Activated CD4-positive, alpha-beta T cell treated with anti-CD3 and anti-CD28 coated beads, Interleukin-2, Interleukin-4, amounts not matched to agents 100 ng/mL and 50 ng/mL, durations not matched to agents 16 hours and 8 hours (primary cell): Measurements from ENCODE around the gene LSMEM2.
"Not testable (repeated sequence)": the region's sequence is repeated elsewhere in the genome, so short reads cannot be mapped to it uniquely, and the experiment has no call there.

ENCODE experiments used
- DNase-seq: peaks from one replicate; pipeline ENCODE4 v3.0.0-alpha.2; 2020; ENCODE audit warnings: low spot score

Gene LSMEM2

DNA sequence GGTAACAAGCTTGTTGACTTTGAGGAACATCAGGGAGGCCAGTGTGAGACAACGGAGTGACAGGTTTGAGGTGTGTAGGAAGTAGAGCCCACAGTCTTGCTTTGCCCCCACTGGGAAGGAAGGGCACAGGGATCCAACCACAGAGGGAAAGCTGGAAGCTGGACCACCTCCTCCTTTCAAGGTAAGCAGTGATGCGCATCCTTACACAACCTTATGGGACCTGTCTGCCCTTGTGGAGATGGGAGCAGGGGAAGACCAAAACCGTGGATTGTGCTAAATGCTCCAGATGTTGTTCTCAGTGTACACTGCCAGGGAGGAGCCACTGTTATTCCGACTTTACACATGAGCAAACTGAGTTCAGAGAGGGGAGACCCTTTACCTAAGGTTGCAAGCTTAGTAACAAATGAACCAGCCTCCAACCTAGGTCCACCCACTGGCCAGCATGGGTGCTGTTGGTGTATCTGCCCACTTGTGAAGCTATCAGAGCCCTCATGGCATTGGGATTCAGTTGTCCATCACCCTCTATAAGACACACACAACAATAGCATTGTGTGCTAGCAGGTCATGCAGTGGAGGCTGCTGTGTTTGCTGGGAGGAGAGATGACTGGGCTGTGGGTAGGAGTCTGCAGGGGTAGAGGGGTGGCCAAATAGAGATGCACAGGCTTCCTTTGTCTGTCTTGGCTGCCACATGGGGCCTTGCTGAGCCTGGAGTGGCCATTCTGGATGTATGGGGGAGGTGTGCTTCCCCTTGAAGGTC, 586 bp upstream of the LSMEM2 start:
- no peak for DNase-seq

DNA sequence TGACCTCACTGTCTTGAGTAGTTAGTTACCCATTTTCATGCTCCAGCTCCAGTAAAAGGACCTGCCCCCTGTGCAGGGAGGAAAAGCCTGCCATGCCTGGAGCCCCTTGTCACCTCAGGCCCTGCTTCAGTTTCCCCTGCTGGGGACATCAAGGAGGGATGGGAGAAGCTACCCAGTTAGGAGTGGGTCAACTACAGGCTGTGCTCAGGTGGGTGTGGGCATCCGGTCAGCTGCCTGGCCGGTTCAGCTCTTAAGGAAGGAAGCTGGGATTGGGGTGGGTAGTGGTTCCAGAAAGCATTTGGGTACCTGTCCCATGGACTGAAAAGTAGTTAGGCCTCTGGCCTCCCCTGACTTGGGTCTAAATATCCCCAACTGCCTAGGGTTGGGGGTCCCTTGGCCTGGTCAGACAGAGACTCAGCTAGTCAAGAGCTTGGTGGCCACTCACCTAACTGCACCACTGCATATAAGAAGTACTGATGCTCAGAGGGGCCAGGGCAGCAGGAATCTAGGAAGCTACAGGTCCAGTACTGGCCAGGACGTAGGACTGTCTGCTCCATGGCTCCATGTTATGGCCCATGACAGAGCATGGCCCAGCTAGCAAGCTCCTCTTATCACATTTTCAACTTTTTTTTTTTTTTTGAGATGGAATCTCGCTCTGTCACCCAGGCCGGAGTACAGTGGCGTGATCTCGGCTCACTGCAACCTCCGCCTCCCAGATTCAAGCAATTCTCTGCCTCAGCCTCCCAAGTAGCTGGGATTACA, 549 bp downstream of the LSMEM2 start:
- no peak for DNase-seq

DNA sequence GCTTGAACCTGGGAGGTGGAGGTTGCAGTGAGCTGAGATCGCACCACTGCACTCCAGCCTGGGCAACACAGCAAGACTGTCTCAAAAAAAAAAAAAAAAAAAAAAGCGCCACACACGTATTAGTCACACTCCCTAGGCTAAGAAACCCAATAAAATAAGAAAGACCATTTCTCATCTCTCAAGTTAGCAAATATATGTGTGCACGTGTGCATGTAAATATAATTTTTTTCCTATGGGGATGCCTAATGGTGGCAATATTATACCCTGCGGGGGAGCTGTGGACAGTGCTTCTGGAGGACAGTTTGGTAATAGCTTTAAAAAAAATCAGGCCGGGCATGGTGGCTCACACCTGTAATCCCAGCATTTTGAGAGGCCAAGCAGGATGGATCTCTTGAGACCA, 5.2 kb downstream of the LSMEM2 start:
- DNase-seq = not testable (repeated sequence)

DNA sequence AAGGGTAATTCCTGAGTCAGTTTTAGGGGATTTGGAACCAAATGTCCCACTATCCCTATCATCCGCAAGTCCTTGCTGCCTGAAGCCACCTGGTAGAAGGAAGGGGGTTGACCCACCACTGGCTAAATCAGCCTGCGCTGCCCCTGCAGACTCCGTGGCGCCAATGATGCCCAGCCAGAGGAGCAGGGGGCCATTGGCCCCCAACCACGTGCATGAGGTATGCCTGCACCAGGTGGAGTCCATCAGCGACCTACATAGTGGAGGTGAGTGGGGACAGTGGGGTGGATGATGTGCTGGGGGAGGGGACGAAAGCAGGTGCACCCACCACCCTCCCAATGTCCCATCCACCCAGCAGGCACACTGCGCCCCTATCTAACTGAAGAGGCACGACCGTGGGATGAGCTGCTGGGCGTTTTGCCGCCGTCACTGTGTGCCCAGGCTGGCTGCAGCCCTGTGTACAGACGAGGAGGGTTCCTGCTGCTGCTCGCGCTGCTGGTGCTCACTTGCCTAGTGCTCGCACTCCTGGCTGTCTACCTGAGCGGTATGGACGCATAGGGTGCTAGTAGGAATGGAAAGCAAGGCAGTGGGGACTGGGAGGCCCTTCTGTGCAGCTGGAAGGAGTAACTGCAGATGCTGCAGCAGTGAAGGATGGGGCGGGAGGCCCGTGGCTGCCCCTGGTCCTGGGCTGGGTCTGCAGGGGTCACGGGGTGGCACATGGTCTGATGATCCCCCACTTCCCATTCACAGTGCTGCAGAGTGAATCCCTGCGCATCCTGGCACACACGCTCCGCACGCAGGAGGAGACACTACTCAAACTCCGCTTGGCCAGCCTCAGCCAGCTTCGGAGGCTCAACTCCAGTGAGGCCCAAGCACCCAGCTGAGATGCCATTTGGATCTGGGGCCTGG, 7.7 kb downstream of the LSMEM2 start:
- no peak for DNase-seq

DNA sequence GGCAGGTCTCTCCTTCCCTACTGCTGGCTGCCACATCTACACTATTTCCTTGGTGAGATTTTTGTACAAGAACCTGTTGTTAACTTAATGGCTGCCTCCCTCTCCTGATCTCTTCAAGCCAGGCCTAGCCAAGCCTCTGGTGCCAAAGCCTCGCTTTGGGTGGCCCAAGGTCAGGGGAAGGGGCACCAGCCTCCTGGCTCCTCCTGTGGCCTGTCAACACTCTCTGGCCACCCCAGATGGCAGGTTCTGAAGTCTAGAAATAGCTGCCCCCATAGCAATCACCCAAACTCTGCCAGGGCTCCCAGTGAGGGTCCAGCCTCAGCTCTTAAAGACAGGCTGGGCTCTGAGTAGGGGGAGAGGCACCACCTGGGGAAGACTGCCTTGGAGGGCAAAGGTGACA, 8.4 kb downstream of the LSMEM2 start:
- no peak for DNase-seq

DNA sequence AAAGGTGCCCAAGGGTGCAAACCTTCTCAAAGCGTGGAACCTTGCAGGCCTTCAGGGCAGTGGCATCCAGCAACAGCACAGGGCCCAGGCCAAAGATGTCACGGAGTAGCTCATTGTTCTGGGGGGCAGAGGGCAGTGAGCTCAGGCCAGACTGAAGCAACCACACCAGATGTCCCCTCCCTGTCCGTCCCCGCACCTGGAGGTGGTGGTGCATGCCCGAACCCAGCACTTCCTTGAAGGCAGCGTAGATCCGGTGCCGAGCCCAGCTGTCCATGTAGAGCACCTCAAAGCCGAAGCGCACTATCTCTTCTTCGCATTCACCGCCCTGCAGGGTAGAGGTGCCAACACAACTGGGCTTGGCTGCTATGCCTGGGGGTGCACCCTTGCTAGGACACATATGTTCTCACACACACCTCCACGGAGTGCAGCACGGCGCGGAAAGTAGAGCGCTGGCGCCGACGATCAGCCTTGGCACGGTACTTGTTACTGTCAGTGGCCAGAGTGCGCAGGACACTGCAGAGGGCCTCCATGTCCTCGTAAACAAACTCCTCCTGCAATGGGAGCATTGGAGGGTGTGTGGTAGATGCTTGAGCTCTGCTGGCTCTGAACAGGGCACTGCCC, 9.6 kb downstream of the LSMEM2 start:
- no peak for DNase-seq

DNA sequence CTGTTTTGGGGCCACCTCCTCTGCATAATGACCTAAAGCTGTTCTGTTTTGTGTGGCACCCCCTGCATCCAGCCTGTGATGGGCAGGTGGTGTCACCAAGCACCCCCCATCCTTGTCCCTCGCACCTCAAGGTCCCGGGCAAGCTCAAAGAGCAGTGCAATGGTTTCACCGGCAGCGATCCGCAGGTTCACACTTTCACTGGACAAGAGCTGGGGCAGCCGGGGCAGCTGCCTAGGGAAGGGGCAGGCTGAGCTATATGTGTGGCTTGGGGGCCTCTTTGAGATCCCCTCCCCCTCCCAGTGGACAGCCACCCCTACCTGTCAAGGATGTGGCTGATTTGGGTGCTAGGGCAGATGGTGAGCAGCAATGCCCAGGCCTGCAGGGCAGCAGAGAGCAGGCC, 10.2 kb downstream of the LSMEM2 start:
- no peak for DNase-seq

DNA sequence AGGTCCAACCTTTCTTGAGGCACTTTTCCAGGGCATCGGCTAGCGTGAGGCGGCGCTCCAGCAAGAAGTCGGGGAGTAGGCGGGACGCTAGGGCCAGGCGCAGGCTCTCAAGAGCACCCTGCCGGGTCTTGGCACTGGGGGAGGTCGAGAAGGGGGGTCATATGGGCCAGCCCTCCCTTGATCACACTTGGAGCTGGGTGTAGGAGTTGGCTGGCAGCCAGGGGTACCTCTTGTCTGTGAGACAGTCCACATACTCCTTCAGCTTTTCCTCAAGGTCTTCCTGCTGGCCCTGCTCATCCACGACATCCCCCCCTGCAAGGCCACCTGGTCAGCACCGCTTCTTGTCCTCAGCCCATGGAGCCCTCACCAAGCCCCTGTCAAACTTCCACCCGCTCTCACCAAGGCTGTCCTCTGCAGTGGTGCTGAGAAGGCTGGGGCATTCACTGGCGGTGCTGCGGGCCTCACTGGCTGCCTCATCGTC, 11.3 kb downstream of the LSMEM2 start:
- no peak for DNase-seq

DNA sequence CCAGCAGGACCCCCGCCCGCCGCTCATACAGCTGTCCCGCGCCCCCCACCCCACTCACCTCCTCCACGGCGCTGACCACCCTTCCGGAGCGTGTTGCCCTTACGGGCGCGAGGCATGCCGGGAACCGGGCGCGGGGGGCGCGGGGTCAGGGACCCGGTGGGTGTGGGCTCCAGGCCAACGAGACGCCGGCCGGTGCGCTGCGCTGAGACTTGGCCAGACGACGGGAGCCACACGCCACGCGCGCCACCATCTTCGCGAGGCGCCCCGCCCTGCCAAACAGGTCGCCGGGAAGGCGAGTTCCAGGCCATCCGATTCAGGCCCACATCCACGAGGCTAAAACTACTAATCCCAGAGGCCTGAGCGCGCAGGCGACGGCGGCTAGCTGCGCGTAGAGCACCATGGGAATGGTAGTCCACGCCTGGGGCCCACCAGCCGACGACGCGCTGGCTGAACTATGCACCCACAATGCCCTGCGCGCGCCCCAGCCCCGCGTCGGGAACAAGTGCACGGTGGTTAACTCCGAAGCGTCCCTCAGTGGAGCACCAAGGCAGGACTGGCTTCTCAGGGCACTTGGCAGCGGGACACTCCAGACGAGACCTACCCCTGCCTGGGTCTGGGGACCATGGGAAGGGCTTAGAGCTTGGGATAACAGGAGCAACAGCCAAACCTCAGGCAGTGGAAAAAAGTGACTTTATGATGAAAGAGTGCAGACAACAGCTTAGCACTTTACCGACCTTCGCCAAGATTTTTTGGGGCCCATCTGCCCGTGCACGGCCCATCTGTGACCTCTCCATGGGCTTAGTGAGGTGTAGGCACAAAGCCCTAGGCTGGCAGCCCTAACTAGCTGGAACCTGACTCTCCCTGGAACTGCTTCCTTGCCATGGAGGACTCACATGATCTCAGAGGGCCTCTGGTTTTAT, 13.5 kb downstream of the LSMEM2 start, which contains the start of gene IFRD2:
Gene IFRD2 (minus strand): TSS at position 271 of the 920 bp plus-strand sequence. CDS start 155 bp downstream, at position 116.
- peak; percentile 99 for DNase-seq

DNA sequence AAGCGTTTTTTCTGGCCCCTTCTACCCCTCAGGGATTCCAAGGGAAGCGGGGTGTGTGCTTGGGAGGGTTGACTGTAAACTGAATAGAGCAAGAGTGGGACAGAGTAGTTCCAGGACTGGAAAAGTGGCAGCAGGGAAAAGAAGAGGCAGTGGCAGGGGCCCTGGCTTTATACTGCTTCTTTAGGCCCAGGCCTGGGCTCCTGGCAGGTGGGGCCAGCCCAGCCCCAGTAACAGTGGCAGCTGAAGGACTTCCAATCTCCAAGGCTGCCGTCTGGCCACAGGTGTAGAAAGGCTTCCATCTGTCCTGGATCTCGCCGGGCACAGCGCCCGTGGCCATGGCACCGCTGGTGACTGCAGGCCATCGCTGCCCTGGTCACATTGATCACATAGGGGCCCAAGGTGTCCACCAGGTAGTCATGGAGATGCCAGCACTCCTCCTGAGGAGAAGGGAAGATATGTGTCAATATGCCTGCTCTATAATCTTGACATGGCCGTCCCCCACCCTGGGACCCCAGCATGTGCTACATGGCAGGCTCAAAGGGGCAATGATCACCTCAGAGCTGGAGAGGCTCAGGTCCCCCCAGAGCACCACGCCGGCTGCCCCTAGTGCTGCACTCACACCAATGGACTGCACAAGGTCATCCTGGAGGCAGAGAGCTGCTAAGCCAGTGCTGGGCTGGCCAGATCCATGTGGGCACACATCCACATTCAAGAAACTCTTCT, 14.4 kb downstream of the LSMEM2 start:
- no peak for DNase-seq

DNA sequence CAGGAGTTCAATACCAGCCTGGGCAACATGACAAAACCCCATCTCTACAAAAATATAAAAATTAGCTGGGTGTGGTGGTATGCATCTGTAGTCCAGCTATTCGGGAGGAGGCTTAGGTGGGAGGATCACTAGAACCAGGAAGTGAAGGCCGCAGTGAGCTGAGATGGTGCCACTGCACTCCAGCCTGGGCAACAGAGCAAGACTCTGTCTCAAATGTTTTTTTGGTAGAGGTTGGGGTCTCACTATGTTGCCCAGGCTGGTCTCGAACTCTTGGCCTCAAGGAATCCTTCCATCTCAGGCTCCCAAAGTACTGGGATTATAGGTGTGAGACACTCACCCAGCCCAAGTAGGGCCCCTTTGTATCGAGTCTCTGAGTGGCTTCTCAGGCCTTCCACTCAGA, 15.2 kb downstream of the LSMEM2 start:
- DNase-seq = no peak

DNA sequence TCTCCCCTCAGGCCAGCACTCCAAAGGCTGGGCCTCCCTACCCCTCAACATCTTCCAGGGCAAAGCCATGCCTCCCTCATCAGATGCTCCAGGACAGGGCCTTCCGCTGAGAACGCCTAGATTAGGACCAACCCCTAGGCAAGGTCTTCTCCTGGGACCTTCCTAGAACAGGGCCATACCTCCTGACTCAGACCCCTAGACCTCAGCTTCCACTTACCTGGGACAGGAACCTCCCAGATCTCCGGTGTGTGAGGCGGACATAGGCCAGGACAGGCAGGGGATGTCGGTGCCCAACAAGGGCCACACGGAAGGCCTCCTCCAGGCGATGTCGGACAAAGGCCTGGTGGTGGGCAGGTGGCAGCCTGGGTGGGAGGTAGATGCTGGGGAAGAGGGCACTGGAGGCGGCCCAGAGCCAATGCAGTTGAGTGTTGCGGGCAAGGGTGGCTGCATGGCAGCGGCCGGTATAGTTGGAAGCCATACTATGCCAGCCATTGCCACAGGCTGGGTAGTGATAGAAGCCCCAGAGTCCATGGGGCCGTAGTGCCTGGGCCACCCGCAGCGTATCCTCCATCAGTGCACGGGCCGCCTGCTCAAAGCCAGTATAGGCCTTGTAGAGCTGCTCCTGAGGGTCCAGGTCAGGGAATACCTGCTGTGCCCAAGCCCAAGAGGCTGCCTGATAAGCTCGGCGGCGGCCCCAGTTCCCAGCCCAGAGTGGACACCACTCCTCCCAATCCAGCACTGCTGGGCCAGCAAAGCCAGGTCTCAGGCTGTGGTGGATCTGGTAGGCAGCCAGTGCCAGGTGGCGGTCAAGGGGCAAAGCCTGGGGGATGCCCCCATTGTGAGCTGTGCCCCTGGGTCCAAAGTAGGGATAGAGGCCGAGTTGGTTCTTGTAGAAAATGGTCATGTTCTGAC, 15.9 kb downstream of the LSMEM2 start:
- no peak for DNase-seq

DNA sequence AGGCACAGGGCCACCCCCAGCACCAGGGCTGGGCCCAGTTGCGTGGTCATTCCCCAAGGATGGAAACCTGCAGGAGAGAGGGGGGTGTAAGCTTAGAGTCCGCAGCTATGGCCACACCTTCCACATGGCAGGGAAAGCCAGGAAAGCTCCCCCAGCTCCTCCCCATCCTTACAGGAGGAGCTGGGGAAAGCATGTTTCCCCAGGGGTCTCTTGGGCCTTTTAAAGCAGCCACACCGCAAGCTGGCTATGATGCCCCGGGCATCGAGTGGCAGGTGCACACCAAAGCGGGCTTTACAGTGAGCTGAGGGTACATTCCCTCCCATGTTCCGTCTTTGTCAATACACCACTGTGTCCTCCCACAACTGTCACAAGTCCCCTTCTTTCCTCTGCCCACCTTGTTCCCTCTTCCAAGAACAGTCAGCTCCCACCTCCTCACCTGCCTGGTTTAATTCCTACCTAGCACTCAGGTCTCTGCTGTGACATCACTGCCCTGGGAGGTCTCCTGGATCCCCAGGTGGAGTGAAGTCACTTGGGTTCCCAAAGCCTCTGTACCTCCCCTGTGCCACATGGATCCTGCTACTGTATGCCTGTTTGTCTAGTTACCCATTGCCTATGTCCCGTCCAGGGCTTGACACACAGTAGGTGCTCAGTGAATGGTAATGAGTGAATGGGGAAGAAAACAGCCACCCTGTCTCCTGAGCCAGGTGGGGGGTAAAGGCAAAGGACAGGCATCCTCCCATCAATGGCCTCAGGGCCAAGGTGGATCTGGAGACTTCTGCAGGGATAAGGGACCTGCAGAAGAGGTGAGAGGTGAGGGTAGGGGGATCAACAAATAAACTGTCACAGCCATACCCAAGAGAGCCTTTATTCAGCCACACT, 16.9 kb downstream of the LSMEM2 start:
- no peak for DNase-seq

DNA sequence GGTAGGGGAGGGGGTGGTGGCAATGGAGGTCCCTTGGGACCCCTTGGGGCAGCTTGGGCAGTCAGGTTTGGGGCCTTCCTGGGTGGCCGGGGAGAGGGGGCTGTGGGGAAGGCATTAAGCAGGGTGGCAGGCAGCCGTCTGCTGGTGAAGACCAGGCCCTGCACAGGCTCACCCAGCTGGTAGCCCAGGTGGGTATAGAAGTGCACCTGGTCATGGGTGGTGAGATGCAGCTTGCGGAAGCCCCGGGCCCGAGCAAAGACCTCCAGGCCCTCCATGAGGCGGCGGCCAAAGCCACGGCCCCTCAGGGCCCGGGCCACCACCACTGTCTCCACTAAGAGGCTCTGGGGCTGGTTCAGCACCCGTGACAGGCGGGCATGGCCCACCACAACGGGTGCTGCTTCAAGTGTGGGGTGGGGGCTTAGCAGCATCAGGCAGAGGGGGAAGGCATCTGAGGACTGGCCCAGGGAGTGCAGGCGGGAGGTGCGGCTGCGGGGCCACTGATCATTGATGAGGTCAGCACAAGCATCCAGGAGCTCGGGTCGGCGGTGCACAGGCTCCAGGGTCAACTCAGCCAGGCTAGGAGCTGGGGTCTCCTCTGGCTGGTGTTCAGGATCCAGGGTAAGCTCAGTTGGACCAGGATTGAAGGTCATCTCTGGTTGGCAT, 18.0 kb downstream of the LSMEM2 start:
- DNase-seq = no peak

DNA sequence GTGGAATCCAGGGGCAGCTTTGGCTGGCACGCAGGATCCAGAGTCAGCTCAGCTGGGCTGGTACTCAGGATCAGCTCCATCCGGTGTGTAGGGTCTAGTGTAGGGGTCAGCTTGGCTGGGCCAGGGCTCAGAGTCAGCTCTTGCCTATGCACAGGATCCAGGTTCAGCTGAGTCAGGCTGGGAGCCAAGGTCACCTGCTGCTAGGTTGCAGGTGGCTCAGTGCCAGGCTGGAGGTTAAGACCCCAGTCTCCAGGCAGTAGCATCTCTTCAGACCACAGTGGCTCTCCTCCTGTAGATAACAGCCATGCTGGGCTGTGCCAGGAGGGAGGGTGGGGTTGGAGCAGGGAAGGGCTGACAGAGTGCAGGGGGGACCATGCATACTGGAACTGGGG, 18.5 kb downstream of the LSMEM2 start:
- DNase-seq = no peak

DNA sequence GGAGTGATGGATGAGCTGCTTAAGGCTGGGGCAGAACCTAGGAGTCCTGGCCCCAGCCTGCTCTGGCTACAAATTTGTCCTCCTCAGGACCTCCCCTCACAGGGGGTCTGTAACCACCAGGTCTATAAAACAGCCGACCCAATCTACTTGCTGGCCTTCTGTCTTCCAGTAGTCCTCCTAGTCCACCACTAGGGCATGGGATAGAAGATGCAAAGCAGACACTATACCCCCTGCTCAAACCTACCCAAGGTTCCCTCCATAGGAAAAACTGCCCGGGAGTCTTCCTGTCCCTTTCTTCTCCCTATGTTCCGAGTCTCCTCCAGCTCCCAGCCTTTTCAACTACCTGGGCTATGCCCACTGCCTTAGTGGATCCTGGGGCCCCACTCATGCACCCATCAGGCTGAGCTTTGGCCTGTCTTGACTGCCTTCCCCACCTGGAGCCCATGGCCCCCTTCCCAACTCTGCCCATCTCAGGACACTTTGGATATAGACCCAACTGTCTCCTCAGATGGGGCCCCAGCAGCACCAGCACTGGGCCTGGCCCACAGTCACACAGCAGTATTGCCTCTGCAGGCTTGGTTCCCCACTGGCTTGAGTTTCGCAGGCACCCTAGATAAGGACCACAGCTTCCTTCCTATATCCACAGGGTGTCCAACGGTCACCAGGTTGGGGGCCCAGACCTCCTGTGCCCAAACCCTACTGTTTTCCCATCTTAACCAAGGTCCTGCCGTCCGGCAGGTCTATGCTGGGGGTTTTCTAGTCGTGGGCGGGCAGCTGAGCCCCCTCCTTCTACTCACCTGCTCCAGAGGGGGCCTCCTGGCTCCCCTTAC, 19.2 kb downstream of the LSMEM2 start:
- DNase-seq = no peak
